Fibroblast of the aortic adventitia (primary cell): ENCODE results near the gene LHX4. TPM values are rescaled to one million over a fixed set of nuclear protein-coding genes. Genes with fewer than 3 reads are reported as not detected.

Experiments used
- DNase-seq: peaks from one replicate; pipeline ENCODE4 v3.0.0-alpha.2; 2010; ENCODE audit warnings: low read depth
- H3K4me3 ChIP-seq: 2 replicates; pipeline ENCODE4 v1.5.1; 2011; ENCODE audit warnings: low read depth, mild to moderate bottlenecking, control low read depth, low read length, moderate library complexity
- total RNA-seq: library from RNA; depleted of rRNA; stranded (reverse); fragments of >200 nt; gene quantifications from 2 replicates; pipeline ENCODE4 v1.2.3, GENCODE V29; 2012; ENCODE audit warnings: low replicate concordance
- TF ChIP-seq, protein P1 (sequence below): IDR thresholded peaks from 2 replicates; pipeline ENCODE4 v1.5.1; 2011; ENCODE audit warnings: mild to moderate bottlenecking, low read length, control low read depth, inconsistent platforms; ENCODE audit not compliant: insufficient read depth

The LHX4 gene
- total RNA-seq, 1 donor: under 0.01 TPM

DNA sequence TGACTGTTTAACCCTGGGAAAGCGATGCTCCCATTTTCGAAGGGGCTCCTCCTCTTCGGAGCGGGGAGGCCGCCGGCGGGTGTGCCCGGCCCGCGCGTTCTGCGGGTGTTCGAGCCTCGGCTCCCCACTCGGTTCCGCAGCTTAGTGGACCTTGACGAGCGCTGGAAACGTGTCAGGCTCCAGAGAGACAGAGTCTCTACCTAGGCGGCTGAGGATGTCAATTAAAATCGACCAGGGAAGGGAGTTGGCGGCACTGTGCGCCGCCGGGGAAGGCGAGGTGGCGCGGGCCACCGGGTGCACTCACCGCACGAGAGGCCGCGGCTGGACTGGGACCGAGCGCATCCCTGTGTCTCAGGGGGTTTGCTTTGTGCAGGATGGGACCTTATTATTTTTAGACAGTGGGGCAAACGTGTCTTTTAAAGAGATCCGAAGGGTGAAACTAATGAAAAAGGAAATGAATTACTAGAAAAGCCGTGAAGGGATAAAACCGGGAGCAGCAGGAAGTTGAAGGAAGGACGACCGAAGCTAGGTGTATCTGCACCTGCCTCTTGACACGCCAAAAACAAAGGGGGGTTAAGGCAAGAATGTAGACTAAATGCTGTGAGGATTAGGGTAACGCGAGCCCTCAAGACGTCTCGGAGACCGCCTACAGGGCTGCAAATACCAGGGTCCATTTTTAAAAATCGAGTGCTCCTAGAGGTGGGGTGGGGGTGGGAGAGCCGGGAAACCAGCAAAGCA, 5.6 kb downstream of the LHX4 start:
- TF ChIP-seq, protein P1, sequence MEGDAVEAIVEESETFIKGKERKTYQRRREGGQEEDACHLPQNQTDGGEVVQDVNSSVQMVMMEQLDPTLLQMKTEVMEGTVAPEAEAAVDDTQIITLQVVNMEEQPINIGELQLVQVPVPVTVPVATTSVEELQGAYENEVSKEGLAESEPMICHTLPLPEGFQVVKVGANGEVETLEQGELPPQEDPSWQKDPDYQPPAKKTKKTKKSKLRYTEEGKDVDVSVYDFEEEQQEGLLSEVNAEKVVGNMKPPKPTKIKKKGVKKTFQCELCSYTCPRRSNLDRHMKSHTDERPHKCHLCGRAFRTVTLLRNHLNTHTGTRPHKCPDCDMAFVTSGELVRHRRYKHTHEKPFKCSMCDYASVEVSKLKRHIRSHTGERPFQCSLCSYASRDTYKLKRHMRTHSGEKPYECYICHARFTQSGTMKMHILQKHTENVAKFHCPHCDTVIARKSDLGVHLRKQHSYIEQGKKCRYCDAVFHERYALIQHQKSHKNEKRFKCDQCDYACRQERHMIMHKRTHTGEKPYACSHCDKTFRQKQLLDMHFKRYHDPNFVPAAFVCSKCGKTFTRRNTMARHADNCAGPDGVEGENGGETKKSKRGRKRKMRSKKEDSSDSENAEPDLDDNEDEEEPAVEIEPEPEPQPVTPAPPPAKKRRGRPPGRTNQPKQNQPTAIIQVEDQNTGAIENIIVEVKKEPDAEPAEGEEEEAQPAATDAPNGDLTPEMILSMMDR: no peak
- no peak overlapping the region for H3K4me3 ChIP-seq
- DNase-seq: no peak

DNA sequence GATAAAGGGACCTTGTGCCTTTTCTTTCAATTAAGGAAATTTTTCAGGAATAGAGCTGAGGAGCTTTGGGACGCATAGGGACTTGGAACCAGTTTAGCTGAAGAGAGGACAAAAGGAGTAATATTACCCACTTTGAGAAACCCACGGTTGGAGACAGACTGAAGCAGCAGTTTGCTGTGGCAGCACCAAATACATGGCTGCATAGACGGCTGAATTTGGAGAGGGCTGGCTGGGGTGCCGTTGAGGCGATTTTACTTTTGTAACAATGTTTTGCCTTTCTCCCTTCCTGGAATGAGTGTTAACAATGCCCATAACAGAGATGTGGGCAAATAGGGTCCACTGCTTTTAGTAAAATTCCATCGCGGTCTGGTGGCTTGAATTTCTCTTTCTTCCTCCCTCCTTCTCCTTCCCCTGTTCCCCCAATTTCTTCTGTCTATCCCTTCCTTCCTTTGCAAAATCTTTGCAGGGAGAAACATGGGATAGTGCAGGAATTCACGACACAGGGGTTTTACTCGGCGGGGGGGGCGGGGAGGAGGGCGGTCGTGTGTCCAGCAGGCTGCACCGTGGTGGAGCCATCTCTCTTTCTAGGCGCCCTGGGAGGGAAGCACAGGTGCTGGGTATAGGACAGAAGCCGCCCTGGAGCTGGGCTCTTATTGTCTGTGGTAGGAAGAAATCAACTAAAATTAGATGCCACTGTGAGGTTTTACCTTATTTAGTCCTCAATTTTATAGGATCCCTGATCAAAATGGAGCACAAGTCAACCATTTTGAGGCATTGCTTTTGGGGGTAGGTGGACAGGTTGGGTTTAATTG, 6.8 kb downstream of the LHX4 start:
- no peak for DNase-seq
- TF ChIP-seq, protein P1: no peak
- H3K4me3 ChIP-seq: no peak overlapping the region

DNA sequence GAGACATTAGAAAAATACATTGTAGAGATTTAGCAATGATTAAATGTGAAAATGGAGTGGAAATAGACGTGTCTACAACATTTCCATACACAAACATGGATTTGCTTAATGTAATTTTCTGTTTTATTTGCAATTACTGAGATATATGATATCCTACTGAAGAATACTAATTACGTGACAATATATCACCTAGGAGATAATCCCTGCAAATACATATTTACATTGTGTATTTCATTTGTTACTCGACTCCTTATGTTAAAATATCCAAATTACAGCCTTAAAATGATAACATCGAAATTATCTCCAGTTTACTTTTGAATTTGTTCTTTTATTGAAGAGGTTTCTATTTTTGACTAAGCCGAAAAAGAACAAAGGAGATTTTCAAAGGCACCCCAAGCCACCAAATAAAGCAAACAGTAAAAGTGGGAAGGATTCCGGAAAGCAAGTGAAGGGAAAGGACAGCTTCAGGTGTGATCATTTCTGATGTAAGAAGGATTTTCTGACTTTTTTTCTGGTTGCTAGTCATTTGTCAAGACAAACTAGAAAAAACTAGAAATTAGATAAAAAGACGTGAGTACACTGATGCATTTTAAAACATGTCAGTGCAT, 7.9 kb downstream of the LHX4 start:
- TF ChIP-seq, protein P1: no peak
- DNase-seq: no peak
- no peak overlapping the region for H3K4me3 ChIP-seq

DNA sequence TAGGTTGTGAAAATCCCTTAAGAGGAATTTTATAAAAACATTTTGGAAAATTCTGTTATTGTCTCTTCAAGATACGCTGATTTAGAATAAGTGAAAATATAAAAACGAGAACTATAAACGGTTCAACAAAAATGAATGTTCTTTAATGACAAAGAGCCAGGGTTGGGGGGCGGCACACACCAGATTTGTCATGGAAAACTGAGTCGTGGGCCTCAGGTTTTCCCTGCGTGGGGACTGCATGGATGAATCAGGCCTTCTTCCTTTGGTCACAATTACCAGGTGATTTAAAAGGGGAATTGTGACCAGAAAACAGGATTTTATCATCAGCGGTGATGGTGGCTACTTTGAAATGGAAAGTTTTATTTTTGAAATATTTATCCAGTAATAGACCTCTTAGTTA, 8.6 kb downstream of the LHX4 start:
- H3K4me3 ChIP-seq: no peak overlapping the region
- TF ChIP-seq, protein P1: no peak
- DNase-seq: no peak

DNA sequence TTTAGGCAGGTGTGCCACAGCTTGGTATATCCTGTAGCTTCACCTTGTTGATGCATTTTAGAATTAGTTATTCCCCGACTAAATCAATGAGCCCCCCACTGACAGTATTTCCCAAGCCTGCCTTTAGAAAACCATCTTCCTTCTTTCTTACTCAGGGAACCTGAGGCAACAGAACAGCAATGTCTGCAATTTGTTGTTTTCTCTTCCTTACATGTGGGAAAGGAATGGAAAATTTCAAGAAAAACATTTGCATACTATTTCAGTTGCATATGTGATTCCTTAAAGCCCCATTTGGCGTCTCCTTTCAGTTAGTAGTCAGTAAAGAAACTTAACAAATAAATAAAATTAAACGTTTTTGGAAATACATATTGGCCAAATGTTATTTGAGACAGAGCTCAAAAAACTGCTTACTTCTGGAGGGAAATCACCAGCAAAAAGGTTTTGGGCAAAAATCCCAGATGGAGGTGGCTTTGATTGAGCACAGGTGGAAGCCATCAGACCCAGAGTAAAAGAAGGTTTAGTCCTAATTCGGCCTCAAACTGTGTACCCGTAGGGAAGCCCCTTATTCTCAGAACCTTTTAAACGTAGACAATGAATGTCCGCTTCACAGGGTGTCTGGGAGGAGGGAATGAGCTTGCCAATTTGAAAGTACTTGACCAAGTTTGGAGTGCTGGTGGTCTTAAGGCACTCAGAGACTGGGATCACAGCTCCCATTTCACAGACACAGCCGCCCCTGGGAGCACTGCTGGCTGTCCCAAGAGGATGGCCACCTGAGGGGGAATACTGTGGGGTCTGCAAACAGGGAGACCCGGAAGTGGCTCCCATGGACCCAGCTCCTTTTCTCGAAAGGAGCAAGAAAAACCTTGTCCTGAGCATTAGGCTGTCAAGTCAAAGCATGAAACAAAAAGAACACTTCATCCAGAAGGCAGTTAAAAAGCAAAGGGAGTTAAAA, 9.4 kb downstream of the LHX4 start:
- TF ChIP-seq, protein P1: no peak
- DNase-seq: no peak

DNA sequence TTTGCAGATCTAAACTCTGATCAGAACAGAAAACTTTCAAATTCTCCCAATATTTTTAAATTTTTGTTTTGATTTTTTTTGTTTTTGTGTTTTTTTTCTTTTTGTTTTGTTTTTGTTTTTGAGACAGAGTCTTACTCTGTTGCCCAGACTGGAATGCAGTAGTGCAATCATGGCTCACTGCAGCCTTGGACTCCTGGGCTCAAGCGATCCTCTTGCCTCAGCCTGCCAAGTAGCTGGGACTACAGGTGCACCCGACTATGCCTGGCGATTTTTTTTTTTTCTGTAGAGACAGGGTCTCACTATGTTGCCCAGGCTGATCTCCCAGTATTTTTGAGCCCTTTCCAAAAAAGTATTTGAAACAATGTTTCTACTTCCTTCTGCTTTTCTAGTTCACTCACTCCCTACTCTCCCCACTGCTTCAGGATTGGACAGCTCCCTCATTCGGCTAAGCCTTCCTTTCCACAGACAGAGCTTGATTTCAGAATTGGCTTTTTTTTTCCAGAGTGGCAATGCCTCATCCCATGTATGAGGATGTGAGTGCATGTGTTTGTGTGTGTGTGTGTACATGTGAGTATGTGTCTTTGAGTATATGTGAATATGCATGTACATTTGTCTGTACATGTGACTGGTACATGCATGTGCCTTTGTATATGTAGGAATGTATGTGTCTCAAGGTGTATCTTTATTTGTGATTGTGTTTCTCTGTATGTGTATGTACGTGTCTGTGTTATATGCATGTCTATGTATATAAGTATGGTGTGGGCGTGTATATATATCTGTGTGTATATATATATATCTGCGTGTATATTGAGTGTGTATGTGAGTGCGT, 11.9 kb downstream of the LHX4 start:
- TF ChIP-seq, protein P1: no peak
- H3K4me3 ChIP-seq: no peak overlapping the region
- DNase-seq: no peak

More for the DNA sequence above, 9.4 kb downstream of the LHX4 start:
- no peak overlapping the region for H3K4me3 ChIP-seq
